Right lobe of liver (tissue), 4 donors: ENCODE data around the gene EMX1.

Experiments
- POLR2A ChIP-seq: fragments of 450-650 bp; IDR thresholded peaks from one replicate; pipeline ENCODE4 v1.6.1; 2017; ENCODE audit warnings: antibody characterized with exemption, mild to moderate bottlenecking
- TF ChIP-seq, protein P1 (sequence below), 4 donors: fragments of 200-600 bp in 3 of 4; fragments of 450-650 bp in 1 of 4; IDR thresholded peaks; one replicate each; pipeline versions ENCODE4 v1.5.1 to v1.8.0; 2016 to 2022; ENCODE audit warnings: antibody characterized with exemption in 4 of 4, mild to moderate bottlenecking in 2 of 4
- donor health status: DM: no; HTN: no; CAD: no.
- donor health status: DM: no; HTN: no; CAD: no.
- donor health status: DM: no; HTN: yes; CAD: no.

DNA sequence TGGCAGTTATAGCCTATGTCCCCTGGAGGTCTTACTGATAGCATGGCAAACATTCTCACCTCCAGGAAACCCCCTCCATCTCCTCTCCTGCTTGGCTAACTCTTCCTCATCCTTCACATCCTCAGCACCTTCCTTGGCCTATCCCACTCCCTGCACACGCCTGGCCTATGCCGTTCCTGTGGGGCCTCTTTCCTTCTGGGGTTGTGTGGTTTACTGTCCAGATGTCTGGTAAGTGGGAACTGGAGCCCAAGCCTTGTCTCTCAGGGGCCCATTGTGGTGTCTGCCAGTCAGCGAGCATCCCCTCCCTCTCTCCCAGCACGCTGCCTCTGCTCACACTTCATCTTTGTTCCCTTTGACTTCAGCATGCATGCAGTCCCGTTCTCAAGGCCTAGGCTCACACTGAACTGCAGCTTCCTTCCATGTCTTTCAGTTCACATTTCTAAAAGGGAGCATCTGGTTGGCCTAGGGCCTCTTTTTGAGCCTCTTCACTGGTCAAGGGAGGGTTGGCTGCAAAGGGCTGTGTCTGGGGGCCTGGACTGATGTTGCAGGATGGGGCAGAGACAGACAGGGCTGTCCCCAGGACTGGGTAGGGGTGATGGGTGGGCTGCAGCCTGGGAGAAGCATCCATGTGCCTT lies 17.0 kb upstream of the EMX1 start:
- TF ChIP-seq, protein P1, sequence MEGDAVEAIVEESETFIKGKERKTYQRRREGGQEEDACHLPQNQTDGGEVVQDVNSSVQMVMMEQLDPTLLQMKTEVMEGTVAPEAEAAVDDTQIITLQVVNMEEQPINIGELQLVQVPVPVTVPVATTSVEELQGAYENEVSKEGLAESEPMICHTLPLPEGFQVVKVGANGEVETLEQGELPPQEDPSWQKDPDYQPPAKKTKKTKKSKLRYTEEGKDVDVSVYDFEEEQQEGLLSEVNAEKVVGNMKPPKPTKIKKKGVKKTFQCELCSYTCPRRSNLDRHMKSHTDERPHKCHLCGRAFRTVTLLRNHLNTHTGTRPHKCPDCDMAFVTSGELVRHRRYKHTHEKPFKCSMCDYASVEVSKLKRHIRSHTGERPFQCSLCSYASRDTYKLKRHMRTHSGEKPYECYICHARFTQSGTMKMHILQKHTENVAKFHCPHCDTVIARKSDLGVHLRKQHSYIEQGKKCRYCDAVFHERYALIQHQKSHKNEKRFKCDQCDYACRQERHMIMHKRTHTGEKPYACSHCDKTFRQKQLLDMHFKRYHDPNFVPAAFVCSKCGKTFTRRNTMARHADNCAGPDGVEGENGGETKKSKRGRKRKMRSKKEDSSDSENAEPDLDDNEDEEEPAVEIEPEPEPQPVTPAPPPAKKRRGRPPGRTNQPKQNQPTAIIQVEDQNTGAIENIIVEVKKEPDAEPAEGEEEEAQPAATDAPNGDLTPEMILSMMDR (IDR thresholded peaks at IDR 0.05) = no peak
- no peak for TF ChIP-seq POLR2A
